T-helper 1 cell treated with Interleukin-12 subunit alpha and Interleukin-12 subunit beta and Interleukin-4 antibody, amounts not matched to agents 30 ng/mL and 1 ng/mL, for 36 hours (primary cell): ENCODE measurements around the gene PDE4DIP. TPM values are rescaled to one million over a fixed set of nuclear protein-coding genes. Genes with fewer than 3 reads are reported as not detected.
"Not testable (repeated sequence)": the region's sequence is repeated elsewhere in the genome, so short reads cannot be mapped to it uniquely, and the experiment has no call there.

ENCODE experiments used
- intact Hi-C: fragments of 100-400 bp; cut with micrococcal nuclease; formaldehyde crosslinking; loops from one replicate; pipeline ENCODE4 v1.15.1; 2024
- total RNA-seq: library from RNA; stranded (reverse); gene quantifications from 2 replicates; pipeline ENCODE4 v1.2.3, GENCODE V29; 2022

Gene PDE4DIP
- total RNA-seq, 1 donor from 2014 or later = 51.3 TPM

GRCh38 chr1:148874408-148875388 is 30.5 kb downstream of the PDE4DIP start:
- intact Hi-C loops = not testable (repeated sequence)

GRCh38 chr1:148879812-148880416 is 35.7 kb downstream of the PDE4DIP start:
- intact Hi-C loops = not testable (repeated sequence)

DNA sequence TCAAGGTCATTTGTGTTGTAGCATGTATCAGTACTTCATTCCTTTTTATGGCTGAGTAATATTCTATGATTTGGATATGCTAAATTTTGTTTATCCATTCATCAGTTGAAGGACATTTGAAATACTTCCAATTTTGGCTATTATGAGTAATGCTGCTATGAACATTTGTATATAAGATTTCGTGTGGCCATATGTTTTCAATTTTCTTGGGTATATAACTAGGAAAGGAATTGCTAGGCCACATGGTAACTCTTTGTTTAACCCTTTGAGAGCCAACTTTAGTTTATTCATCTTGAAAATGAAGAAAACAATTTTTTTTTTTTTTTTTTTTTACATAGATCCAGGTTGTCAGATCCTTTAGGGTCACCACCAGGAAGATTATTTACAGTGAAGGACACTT is 37.0 kb downstream of the PDE4DIP start:
- intact Hi-C loops = not testable (repeated sequence)

- intact Hi-C loops = not testable (repeated sequence)
These were observed 41.0 kb downstream of the PDE4DIP start for GRCh38 chr1:148885219-148885618.

- intact Hi-C loops = not testable (repeated sequence)
These were observed 42.1 kb downstream of the PDE4DIP start for GRCh38 chr1:148886293-148886692.

DNA sequence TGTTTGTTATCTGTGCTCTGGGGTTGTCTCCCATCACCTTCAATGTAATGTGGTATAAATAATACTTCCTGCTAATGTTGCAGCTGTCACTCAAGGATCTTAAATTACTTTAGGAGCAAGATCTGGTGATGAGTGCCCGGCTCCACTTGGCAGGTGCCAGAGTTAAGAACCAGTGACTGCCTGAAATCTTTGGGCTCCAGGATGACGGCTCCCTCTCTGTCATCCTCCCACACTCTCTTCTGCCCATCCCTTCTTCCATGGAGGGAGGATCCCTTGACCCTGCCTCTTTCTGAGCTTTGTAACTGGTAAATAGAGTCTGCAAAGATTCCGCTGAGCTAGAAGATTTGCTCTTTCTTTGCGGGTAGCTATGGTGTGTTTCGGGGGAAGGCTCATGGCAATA is 44.4 kb downstream of the PDE4DIP start:
- intact Hi-C loops = not testable (repeated sequence)

DNA sequence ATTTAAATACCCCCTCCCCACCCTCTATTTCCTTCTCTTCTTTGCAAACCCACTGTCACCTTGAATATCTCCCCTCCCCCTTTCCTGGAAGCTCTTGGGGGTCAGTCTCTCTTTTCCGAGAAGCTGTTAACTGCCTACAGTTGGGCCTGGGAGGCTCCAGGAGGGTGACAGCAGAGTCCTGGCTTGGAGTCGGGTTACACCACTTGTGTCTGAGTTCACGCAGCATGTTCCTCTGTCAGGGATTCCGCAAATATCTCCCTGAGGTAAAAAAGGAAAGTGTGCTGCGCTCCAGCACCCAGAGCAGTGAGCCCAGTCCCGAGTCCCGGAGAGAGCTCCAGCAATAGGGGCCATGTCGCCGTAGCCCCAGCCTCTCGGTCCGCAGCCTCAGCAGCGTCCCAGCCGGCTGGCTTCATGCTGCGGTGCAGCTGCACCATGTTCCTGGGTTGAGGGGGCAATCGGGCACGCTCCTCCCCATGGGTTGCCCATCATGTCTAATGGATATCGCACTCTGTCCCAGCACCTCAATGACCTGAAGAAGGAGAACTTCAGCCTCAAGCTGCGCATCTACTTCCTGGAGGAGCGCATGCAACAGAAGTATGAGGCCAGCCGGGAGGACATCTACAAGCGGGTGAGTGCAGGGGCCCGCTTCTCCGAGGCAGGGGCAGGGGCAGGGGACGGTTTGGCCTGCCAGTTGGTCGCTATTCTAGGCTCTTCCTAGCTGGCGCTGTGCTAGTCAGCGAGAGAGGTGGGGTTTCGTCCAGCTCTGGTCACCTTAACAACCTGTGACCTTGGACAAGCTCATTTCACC is 45.2 kb downstream of the PDE4DIP start:
- intact Hi-C loops = not testable (repeated sequence)

GRCh38 chr1:148890075-148890568 is 45.9 kb downstream of the PDE4DIP start:
- intact Hi-C loops = not testable (repeated sequence)

GRCh38 chr1:148894360-148895352 is 50.4 kb downstream of the PDE4DIP start:
- intact Hi-C loops = not testable (repeated sequence)

DNA sequence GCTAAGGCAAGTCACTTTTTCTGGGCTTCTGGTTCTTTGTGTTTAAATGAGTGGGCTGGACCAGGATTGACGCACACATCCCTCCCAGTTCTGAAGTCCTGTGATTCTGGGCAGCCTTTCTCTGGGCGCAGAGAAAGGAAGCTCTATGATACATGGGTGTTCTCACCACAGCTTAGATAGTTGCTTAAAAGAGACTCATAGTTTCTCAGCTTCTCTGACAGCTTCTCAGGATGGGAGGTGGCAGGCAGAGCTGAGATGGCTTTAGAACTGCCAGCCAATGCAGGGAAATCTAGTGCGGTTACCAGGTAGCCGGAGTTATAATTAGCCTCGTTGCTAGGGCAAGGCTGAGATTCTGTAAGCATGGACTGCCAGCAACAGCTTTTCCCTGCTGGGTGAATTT is 55.8 kb downstream of the PDE4DIP start:
- intact Hi-C loops = not testable (repeated sequence)

GRCh38 chr1:148900691-148901090 is 56.5 kb downstream of the PDE4DIP start:
- intact Hi-C loops = not testable (repeated sequence)

DNA sequence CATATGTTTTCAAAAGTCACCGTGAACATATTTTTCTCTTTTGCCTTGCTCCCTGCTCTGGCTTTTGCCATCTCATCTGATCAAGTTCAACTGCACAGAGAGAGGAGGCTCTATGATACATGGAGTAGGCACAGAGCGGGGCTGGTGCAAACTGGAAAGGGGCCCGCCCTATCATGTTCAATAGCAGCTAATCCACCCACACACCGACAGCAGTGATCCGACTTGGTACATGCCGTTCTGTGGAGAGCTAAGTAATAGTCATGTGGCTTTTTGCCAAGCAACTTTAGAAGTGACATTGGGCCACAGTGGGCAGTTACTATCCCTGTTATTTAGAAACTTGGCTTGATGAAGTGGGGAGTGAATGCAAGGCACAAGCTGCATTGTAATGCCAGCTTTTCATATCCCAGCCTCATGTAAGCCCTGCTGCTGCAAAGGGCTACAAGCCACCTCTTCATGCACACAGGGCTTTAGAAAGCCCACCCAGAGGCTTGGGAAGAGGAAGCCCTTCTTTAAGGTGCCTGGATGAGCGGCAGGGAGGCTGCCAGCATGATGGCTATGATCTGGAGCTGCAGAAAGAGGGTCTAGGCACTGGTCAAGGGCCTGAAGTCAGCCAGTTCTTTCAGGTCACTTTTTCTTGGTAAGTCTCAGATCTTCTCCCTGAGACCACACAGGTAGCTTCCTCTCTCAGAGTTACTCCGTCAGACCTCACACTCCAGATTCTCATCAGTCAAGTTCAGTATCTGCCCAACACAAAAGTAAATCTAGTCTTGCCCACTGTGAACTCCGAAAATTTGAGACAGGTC is 57.1 kb downstream of the PDE4DIP start:
- intact Hi-C loops = not testable (repeated sequence)

DNA sequence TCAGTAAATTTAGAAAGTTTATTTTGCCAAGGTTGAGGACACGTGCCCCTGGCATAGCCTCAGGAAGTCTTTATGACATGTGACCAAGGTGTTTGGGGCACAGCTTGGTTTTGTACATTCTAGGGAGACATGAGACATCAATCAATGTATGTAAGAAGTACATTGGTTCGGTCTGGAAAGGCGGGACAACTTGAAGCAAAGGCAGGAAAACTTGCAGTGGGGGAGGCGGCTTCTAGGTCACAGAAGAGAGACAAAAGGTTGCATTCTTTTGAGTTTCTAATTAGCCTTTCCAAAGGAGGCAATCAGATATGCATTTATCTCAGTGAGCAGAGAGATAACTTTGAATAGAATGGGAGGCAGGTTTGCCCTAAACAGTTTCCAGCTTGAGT is 57.7 kb downstream of the PDE4DIP start:
- intact Hi-C loops = not testable (repeated sequence)

DNA sequence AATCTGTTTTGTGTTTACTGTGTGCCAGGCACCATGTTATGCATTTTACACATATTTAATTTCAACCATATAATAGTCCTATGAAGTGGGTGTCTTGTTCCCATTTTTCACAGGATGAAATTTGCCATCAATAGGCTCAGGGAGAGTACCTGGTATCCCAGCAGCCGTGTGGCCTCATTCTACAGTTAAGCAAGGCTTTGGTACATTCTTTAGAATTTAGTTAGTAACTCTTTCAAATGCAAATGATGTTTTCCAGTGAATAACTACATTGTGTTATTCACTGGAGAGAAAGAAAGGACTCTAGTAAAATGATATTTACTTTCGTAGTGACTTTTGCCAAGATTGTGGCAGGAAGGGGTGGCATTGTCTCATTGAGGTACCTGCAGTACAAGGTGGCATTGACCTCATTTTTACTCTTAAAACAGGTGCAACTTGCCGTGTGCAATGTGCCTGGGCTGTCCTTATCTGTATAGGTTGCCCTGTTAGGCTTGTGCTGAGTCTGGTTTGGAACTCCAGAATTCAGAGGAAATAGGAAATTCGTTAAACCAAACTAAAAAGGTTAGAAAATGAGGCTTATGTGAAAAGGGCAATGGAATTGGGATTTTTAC is 65.1 kb downstream of the PDE4DIP start:
- intact Hi-C loops = not testable (repeated sequence)

- intact Hi-C loops = not testable (repeated sequence)
These were observed 67.2 kb downstream of the PDE4DIP start for GRCh38 chr1:148911303-148911928.

GRCh38 chr1:148916222-148916621 is 72.0 kb downstream of the PDE4DIP start:
- intact Hi-C loops = not testable (repeated sequence)

- intact Hi-C loops = not testable (repeated sequence)
These were observed 72.6 kb downstream of the PDE4DIP start for GRCh38 chr1:148916695-148917348.
